ENCODE measurements around the gene LRIG3.
"Not testable (repeated sequence)": the region's sequence is repeated elsewhere in the genome, so short reads cannot be mapped to it uniquely, and the experiment has no call there.

The LRIG3 gene, protein sequence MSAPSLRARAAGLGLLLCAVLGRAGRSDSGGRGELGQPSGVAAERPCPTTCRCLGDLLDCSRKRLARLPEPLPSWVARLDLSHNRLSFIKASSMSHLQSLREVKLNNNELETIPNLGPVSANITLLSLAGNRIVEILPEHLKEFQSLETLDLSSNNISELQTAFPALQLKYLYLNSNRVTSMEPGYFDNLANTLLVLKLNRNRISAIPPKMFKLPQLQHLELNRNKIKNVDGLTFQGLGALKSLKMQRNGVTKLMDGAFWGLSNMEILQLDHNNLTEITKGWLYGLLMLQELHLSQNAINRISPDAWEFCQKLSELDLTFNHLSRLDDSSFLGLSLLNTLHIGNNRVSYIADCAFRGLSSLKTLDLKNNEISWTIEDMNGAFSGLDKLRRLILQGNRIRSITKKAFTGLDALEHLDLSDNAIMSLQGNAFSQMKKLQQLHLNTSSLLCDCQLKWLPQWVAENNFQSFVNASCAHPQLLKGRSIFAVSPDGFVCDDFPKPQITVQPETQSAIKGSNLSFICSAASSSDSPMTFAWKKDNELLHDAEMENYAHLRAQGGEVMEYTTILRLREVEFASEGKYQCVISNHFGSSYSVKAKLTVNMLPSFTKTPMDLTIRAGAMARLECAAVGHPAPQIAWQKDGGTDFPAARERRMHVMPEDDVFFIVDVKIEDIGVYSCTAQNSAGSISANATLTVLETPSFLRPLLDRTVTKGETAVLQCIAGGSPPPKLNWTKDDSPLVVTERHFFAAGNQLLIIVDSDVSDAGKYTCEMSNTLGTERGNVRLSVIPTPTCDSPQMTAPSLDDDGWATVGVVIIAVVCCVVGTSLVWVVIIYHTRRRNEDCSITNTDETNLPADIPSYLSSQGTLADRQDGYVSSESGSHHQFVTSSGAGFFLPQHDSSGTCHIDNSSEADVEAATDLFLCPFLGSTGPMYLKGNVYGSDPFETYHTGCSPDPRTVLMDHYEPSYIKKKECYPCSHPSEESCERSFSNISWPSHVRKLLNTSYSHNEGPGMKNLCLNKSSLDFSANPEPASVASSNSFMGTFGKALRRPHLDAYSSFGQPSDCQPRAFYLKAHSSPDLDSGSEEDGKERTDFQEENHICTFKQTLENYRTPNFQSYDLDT

GRCh38 chr12:58920102-58920960, at the start of gene LRIG3:
TSS of gene LRIG3 (minus strand) at chr12:58920504. CDS start at chr12:58920235, 269 bp downstream.
- in situ Hi-C loops (cut with HindIII; ENCODE audit: low sequenced_read_pairs): no loop called here

GRCh38 chr12:58969237-58969636, 48.9 kb upstream of the LRIG3 start:
- in situ Hi-C loops (cut with HindIII; ENCODE audit: low sequenced_read_pairs): no loop called here

DNA sequence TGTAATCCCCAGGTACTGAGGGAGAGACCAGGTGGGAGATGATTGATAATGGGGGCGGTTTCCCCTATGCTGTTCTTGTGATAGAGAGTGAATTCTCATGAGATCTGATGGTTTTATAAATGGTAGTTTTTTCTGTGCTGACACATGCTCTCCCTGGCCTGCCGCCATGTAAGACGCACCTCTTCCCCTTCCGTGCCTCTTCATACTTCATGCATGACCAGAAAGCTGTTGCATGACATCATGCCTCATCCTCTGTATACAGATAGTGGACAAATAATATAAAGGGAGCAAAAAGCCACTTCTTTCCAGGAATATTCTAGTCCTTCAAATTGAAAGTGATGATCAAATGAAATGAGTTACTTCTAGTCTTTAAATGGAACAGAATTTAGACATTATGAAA, 47.3 kb upstream of the LRIG3 start:
- in situ Hi-C loops (cut with HindIII; ENCODE audit: low sequenced_read_pairs): no loop called here

DNA sequence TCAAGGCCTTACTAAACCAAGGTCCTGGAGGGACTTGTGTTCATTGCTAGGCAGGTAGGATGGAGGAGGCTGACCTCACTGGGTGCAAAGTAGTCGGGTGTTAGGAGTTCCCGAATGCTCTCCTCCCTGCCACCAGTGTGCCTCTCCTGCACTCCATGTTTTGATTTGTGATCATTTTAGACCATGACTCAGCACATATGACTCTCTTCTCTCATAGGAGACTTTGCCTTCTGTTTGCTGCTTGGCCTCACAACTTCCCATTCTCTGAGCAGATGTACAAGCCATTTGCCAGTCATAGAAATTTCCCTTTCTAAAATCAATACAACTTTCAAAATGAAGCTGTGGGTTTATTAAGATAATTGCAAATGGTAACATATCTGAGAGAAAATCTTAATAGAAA, 46.6 kb upstream of the LRIG3 start:
- in situ Hi-C loops (cut with HindIII; ENCODE audit: low sequenced_read_pairs): no loop called here

DNA sequence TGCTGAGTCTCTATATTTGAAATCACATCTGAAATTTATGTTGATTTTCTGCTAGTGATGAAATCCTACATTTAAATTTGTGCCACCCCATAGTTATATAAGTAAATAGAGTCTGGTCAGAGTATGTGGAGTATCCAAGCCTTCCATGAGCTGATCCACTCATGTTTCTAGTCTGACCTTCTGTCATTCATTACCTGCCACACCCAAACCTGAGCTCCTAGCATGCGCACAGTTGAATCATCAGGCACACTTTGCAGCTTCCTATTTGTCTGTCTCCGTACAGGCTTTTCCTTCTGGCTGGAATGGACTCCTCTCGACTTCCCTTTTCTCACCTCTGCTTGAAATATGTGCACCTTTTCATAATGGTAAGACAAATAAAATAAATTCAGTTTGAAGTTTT, 45.3 kb upstream of the LRIG3 start:
- in situ Hi-C loops (cut with HindIII; ENCODE audit: low sequenced_read_pairs): no loop called here

- in situ Hi-C loops (cut with HindIII; ENCODE audit: low sequenced_read_pairs): no loop called here
Observed at GRCh38 chr12:58963844-58964243, 43.5 kb upstream of the LRIG3 start.

DNA sequence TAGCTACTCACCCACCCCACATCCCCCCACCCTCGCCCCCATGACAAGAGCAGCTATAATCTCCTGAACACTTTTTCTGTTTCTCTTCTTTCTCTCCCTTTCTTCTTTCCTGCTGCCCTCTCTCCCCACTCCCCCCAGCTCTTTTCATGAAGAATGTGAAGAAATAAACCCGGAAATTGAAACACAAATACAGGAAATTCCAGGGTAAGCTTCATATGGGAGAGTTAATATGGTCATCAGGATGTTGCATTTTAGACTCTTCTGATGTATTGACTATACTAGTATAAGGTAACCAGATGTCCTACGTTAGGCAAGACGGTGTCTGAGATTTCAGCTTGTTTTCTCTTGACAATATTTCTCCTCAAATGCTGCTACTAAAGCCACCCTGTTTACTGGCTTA, 41.6 kb upstream of the LRIG3 start:
- in situ Hi-C loops (cut with HindIII; ENCODE audit: low sequenced_read_pairs): no loop called here

DNA sequence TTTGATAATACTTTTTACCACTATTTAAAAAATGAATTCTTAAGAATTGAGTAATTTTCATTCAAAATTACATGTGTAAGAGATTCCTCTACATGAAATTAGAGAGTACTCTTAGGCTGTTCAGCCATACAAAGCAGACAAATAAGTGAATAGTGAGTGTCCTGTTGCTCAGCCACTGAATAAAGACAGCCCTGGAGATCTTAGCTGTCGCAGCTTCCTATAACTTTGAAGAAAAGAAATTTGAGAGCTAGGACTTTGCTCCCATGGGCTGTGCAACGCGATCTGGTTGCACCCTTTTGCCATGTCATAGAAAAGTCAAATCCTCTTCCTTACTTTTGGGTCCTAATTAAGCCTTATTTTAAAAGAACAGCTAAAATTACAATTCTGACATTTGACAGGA, 40.9 kb upstream of the LRIG3 start:
- in situ Hi-C loops (cut with HindIII; ENCODE audit: low sequenced_read_pairs): no loop called here

DNA sequence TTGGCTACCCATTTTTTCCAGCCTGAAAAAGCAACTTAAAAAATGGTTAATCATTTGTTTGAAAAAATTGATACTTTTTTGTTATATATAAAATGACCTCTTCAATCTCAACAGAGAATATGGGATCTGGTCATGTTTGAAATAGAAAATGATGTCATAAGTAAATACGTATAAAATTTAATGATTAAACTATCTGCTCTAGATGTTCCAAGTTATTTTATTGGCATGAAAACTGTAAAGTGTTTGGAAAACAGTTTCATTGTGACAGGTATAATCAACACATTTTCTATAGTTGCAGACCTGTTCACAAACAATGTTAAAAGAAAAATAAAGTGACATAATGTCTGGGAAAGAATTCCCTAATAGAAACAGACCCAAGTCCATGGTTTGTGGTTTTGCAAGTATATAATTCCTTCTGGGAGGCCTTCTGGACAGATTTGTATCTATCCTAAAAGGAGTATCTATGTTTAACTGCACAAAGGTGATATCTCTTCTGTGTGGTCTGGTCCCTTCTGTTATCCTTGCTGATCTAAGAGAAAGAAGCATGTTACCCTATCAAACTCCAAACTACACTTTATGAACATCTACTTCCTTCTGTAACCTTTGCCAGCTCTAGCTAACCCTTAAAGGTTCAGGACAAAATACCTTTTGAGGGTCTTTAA, 39.5 kb upstream of the LRIG3 start:
- in situ Hi-C loops (cut with HindIII; ENCODE audit: low sequenced_read_pairs): no loop called here

GRCh38 chr12:58957298-58957697, 37.0 kb upstream of the LRIG3 start:
- in situ Hi-C loops (cut with HindIII; ENCODE audit: low sequenced_read_pairs): no loop called here

DNA sequence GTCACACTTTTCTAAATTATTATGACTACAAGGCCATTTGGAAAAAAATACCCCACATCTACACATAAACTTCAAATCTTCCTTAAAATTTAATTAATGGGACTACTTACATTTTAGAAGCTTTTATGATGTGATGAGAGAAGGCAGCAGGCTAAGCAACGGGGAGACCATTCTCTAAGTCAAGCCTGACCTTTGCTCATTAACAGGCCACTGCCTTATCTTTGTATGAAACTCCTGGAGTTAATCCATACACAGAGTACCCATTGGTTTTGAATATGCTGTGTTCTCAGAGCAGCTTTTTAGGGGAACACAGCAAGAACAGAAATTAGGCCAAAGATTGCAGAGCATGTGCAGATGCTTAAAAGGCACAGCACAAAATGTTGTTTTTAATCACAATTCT, 35.5 kb upstream of the LRIG3 start:
- in situ Hi-C loops (cut with HindIII; ENCODE audit: low sequenced_read_pairs): no loop called here

GRCh38 chr12:58954002-58954401, 33.7 kb upstream of the LRIG3 start:
- in situ Hi-C loops (cut with HindIII; ENCODE audit: low sequenced_read_pairs): no loop called here

DNA sequence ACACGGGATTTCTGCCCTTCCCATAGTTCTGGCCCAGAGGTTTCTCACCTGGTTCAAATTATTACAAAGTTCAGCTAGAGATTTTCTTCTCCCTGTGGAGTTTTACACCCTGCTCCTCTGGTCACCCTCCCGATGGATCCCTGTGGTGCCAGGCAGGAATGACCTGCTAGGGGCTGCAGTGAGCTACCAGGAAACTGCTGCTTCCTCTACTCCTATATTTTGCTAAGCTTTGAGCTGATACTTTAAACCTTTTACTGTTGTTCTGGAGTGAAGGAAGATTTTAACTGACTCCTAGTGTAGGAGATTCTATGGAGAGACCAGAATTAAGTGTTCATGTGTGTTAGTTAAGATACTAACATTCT, 30.4 kb upstream of the LRIG3 start:
- in situ Hi-C loops (cut with HindIII; ENCODE audit: low sequenced_read_pairs): no loop called here

GRCh38 chr12:58949954-58950738, 29.8 kb upstream of the LRIG3 start:
- in situ Hi-C loops (cut with HindIII; ENCODE audit: low sequenced_read_pairs): not testable (repeated sequence)

GRCh38 chr12:58943079-58943478, 22.8 kb upstream of the LRIG3 start:
- in situ Hi-C loops (cut with HindIII; ENCODE audit: low sequenced_read_pairs): no loop called here

DNA sequence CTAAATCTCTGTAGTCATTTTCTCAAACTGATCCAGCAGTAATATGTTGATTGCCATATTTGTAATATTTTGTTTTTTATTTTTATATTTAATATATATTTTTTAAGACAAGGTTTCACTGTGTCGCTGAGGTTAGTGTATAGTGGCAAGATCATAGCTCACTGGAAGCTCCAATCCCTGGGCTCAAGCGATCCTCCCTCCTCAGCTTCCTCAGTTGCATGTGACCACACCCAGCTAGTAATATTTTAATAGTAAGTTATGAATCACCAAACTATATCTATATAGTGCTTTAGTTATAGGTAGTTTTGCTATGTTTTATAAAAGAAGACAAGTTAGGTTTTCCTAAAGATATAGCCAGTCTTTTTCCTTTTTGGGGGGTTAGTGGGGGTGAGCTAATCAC, 22.0 kb upstream of the LRIG3 start:
- in situ Hi-C loops (cut with HindIII; ENCODE audit: low sequenced_read_pairs): no loop called here

DNA sequence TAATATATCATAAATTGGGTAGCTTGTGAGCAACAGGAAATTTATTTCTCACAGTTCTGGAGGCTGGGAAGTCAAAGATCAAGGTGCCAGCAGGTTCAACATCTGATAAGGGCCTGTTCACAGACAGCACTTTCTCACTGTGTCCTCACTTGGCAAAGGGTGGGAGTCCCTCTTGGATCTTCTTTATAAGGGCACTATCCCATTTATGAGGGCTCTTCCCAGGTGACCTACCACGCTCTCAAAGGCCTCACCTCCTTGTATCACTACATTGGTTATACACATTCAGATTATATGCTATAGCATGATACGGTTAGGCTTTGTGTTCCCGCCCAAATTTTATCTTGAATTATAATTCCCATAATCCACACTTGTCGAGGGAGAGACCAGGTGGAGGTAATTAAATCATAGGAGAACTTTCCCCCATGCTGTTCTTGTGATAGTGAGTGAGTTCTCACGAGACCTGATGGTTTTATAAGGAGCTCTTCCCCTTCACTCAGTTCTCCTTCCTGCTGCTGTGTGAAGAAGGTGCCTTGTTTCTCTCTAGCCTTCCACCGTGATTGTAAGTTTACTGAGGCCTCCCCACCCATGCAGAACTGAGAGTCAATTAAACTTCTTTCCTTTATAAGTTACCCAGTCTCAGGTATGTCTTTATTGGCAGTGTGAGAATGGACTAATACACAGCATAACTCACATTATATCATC, 19.2 kb upstream of the LRIG3 start:
- in situ Hi-C loops (cut with HindIII; ENCODE audit: low sequenced_read_pairs): no loop called here

- in situ Hi-C loops (cut with HindIII; ENCODE audit: low sequenced_read_pairs): no loop called here
Observed at GRCh38 chr12:58938440-58938839, 18.1 kb upstream of the LRIG3 start.

- in situ Hi-C loops (cut with HindIII; ENCODE audit: low sequenced_read_pairs): no loop called here
Observed at GRCh38 chr12:58934528-58934927, 14.2 kb upstream of the LRIG3 start.

All from endothelial cell of hepatic sinusoid (primary cell).